ENCODE measurements around the gene ZNF598.
A peak's percentile ranks its signal among the peaks of the same experiment; 100 is the strongest.

The ZNF598 gene

DNA sequence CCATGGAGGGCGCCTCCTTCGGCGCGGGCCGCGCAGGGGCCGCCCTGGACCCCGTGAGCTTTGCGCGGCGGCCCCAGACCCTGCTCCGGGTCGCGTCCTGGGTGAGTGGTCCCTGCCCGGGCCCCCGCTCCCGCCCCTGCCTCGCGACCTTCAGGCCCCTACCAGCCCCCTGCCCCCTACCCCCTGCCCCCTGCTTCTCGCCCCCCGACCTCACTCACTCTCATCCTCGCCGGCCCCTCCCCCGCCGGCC is 19.6 kb downstream of the ZNF598 start:
- no peak for DNase-seq

DNA sequence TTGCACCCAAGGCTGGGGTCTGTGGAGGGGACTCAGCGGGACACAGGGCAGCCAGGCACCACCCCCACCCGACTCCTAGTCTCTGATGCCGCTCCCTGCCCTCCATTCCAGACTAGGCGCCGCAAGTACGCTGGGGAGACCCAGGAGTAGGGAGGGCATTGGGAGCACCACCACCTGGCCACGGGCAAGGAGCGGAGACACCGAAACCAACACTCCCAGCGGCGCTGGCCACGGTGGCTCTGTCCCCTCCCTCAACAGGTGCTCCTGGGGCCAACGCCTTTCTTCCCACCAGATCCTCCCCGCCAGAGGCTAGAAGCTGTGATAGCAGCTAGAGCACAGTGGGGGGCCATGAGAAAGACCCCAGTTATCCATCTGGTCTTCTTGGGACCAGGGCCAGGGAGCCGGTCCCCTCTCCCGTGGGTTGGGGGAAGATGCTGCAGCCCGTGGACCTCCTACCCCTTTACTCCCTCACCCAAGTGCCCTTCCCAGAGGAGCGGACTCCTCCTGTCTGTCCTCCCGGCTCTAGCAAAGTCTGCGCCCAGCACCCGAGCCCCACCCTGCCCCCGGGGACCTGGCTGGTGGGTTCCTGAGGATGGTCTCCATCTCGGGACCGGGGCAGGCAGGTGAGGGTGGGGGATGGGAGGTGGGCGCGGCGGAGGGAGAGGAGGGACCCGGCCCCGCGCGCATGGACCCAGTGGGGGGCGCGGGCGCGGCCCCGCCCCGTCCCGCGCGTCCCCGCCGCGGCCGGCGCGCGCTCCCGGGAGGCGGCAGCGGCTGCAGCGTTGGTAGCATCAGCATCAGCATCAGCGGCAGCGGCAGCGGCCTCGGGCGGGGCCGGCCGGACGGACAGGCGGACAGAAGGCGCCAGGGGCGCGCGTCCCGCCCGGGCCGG is 20.2 kb downstream of the ZNF598 start, which contains the start of gene SYNGR3:
Gene SYNGR3 (plus strand): TSS at position 762 of the 892 bp plus-strand sequence. CDS start 133 bp downstream, outside the sequence.
- DNase-seq: no peak

DNA sequence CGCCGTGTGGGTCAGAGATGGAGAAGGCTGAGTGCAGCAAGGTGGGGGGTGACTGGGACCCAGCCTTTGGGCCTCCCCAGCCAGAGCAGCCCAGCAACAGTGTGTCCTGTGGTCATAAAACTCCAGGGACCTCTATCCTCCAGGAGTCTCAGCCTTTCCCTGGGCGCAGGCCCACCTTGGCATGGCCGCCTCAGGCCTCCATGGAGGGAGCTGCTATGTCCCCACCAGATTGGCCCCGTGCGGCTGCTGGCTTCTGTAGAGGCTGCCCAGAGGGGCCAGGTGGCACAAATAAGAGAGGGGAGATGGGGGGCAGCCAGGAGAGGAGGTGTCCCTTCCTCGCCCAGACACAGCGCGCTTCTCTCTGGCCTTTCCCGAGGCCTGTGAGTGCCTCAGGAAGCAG is 22.4 kb downstream of the ZNF598 start:
- no peak for DNase-seq

DNA sequence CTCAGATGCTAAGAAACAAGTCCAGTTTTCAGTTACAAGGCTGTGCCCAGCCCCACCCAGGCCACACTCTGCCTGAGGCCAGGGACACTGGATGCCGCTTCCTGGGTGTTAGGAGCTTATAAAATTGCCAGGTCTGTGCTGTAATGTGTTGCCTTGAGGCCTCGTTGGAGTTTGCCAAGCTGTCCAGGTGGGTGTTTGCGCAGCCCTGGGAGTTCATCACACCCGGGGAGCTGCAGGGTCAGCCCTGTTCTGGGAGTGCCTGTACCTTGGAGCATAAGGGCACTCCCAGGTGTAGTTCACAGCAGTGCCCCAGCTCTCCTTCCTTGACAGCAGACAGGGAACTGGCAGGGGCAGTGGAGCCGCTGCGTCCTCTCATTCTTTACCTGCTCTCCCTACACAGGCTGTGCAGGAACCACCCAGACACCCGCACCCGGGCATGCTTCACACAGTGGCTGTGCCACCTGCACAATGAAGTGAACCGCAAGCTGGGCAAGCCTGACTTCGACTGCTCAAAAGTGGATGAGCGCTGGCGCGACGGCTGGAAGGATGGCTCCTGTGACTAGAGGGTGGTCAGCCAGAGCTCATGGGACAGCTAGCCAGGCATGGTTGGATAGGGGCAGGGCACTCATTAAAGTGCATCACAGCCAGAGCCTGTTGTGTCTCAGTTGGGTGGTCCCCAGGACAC is 24.0 kb downstream of the ZNF598 start:
- DNase-seq: no peak

DNA sequence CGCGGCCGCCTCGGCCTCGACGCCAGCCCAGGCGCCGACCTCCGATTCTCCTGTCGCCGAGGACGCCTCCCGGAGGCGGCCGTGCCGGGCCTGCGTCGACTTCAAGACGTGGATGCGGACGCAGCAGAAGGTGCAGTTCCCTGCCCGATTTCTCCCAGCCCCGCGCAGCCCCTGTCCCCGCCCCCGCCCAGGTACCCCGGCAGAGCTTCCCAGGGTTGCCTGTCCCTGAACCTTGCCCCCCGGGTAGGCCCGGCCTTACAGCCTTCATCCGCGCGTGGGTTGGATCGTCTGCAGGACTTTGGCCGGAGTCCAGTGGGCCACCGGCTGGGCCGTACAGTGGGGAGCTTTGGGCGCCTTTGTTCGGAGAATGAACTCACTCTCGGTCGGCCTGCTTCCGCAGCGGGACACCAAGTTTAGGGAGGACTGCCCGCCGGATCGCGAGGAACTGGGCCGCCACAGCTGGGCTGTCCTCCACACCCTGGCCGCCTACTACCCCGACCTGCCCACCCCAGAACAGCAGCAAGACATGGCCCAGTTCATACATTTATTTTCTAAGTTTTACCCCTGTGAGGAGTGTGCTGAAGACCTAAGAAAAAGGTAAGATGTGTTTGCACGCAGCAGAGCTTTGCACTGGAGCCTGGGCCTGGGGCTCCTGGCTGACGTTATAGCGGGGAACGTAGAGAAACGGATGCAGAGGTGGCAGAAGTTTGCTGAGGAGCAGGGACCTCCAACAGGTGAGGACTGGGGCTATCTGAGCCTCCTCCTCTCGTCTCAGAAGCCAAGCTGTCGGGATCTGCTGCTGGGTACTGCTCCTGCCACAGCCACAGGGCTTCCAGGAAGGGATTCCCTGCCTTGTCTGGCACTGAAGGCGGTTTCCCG is 25.0 kb downstream of the ZNF598 start:
- DNase-seq: peak; percentile 6

DNA sequence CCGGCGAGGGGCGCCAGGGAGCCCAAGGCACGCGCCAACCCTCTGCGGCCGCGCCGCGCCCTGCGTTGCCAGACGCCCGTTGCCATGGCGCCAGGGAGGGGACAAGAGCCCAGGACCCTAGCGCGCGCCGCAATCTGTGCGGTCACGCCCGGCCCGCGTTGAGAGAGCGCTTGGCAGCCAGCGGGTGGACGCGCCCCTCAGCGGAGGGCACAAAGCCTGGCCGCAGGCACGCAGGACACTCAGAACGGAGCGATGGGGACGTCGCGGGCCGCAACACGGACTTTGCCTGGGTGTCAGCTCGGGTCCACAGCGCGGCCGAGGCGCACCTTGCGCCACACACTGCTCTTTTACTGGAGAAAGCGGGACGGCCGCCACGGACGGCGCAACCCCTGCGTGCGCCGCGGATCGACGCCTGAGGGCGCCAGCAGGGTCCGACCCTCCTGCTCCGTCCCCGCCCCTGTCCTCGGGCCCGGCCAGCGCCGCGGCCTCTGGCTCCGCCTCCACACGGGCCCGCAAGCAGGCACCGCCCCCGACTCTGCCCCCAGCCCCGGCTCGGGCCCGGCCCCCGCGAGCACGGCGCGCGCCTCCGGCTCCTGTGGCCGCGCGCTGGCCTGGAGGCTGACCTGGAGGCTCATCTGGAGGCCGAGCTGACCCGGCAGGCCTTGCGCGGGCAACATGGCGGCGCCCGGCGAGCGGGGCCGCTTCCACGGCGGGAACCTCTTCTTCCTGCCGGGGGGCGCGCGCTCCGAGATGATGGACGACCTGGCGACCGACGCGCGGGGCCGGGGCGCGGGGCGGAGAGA is 25.9 kb downstream of the ZNF598 start, which contains the start of gene GFER:
Gene GFER (plus strand): TSS at position 650 of the 803 bp plus-strand sequence. CDS start 26 bp downstream, at position 676.
- peak; percentile 89 for DNase-seq

DNA sequence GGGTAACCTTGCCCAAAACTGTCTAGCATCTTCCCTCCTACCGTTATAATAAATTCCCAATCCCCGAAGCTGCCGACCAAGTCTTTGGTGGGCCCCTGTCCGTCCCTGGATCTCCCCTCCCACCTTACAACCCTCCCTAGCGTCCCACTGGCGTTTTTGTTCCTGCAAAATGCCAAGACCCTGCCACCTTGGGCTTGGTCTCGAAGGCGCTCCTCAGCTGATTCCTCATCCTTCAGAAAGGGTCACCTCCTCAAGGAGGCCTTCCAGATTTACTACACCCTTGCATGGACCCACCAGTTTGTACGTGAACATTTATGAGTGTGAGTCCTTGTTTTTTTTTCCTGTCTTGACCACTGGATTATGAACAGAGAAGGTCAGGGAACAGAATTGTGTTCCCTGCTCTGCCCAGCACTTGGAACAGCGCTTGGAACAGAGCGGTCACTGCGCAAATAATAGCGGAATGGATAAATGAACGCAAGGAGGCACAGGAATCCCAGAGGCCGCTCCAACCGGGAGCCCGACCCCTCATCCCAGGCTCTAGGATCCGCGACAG is 26.6 kb downstream of the ZNF598 start:
- no peak for DNase-seq

DNA sequence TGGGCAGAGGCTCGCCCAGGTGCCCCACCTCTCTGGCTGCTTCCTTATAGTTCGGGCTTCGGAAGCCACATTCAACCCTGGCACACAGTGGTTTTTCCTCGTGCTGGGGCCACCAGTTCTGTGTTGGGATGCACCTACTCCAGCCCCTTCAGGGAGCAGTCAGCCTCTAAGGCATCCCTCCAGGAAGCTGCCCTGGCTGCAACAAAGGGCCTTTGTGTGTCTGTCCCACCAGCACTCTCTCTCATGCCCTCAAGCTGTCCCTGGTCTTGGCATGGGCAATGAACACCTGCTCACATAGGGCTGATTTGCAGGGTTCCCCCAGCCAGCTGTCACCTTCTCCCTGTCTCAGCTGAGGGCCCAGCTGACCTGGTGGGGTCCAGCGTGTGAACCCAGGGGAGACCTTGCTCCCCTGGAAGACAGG is 27.6 kb downstream of the ZNF598 start:
- no peak for DNase-seq

DNA sequence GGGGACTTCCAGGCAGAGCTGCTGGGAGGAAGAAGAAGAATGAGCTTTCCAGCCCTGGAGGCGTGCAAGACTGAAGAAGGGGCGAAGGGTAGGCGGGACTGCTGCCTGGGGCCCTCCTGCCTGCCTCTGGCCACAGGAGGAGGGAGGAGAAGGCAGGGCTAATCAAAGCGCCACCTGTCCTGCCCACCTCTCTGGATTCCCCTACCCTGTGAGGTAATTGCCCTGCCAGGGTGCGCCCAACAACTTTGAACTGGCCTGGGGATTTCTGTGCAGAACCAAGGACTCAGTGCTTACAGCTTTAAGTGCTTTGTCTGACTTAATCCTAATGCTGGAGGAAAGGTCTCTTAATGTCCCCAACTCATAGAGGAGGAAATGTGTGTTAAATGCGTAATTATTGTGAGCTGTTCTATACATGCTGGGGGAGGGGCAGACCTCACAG is 28.2 kb downstream of the ZNF598 start, which contains the start of gene NOXO1:
Gene NOXO1 (minus strand): TSS at position 72 of the 439 bp plus-strand sequence. CDS start 290 bp downstream, outside the sequence.
- DNase-seq: no peak

DNA sequence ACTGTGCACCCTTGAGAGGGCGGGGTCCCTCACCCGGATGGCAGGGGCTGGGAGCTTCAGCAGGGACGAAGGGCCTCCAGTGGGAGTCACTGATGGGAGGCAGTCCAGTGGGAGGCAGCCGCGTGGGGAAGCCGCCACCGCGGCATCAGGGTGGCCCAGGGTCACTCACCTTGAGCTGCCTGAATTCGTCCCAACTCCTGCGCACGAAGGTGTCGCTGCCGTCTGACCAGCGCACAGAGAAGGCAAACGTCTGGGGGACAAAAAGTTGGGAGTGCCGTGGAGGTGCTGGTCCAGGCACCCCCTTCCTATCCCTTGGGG is 28.9 kb downstream of the ZNF598 start:
- DNase-seq: no peak

DNA sequence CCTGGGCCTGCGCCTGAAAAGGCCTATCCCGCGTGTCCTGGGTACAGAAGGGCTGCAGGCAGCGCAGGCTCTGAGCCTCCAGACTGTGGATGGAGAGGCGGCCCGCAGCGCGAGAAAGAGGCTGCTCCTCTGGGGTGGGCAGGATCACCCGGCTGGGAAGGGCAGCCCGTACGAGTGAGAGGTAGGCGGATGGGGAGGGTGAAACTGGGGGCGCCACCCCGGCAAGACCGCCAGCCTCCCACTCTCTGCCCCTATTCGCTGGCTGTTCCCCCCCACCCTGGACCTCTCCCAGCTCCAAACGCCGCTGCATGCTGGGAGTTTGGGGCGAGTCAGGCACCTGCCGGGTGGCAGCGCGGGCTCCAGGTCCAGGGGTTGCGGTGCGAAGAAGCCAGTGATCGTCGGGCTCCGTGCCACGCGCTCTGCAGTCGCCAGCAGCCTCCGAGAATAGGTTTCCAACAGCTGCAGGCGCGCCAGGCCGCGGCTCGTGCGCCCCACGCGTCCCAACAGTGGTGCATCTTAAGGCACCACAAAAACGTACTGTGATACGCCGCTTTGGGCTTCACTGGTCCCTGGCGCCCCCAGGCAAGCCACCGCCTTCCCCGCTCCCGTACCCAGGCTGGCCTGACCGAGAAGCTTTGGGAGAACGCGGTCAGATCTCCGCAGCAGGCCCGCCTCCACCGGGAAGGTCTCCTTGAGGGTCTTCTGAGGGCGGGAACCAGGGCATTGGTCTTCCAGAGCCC is 29.4 kb downstream of the ZNF598 start:
- DNase-seq: no peak

DNA sequence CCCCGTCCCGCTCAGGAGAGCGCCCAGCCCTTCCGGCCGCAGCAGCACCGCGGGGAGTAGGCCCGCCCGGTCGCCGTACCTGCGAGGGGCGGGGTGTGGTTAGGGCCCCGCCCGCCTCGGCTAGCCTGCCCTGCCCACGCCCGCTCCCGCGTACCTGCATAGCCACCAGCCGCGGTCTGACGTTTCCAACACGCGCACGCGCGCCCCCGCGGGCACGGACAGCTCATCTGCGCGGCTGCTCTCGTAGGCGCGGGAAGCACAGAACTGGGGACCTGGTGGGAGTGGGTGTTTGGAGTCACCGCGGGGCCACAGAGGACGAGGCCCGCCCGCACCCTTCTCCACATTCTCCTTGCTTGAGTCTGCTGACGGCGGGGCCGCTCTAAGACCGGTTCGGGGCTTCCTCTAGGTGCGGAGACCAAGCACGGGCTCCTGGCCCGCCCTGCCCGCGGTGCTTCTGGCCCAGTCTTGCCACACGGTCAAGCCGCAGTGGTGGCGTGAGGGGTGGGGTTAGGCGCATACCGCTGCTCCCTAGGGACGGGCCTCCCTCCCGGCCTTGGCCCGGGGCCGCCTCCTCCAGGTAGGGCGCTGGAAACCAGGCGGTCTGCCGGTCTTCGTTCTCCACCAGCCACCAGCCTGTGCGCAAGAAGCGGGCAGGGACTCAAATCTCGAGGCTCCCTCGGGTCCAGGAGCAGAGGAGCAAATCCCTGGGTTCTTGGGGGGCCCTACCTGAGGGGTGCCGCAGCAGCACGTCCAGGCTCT is 30.2 kb downstream of the ZNF598 start:
- DNase-seq: no peak

DNA sequence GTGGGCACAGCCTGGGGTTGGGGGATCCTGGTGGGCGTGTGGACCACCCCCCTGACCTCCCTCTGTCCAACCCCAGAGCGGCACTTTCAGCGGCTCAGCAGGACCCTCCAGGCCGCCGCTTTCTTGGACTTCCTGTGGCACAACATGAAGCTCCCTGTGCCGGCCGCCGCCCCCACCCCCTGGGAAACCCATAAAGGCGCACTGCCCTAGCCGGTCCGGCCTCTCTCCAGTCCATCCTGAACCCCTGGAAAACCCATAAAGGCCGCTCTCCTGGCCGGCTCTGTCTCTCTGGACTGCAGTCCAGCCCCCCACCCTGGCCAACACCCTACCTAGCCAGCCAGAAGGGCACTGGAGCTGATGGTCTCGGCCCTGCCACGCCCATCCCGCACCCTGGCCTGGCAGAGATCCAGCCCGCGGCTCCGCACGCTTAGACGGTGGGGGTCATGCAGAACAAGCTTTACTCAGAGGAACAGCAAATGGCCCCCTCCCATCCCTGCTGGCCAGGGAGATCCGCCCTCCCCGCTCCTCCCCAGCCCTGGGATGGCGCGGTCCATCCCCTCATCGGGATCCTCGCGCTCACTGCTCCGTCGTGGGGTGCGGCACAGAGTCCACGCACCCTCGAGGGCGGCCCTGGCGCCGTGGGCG is 31.0 kb downstream of the ZNF598 start:
- DNase-seq: no peak

DNA sequence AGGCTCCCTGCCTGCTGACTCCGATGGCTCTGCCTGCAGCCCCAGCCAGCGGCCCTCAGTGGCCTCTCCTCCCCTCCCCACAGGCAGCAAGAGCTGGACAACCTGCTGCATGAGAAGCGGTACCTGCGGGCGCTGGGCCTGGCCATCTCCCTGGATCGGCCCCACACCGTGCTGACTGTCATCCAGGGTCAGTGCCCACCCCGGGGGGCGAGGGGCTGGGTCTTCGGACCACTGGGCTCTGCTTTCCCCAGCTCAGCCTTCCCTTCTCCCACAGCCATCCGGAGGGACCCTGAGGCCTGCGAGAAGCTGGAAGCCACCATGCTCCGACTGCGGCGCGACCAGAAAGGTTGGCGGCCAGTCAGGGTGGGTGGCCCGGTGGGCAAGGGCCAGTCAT is 31.7 kb downstream of the ZNF598 start:
- no peak for DNase-seq

DNA sequence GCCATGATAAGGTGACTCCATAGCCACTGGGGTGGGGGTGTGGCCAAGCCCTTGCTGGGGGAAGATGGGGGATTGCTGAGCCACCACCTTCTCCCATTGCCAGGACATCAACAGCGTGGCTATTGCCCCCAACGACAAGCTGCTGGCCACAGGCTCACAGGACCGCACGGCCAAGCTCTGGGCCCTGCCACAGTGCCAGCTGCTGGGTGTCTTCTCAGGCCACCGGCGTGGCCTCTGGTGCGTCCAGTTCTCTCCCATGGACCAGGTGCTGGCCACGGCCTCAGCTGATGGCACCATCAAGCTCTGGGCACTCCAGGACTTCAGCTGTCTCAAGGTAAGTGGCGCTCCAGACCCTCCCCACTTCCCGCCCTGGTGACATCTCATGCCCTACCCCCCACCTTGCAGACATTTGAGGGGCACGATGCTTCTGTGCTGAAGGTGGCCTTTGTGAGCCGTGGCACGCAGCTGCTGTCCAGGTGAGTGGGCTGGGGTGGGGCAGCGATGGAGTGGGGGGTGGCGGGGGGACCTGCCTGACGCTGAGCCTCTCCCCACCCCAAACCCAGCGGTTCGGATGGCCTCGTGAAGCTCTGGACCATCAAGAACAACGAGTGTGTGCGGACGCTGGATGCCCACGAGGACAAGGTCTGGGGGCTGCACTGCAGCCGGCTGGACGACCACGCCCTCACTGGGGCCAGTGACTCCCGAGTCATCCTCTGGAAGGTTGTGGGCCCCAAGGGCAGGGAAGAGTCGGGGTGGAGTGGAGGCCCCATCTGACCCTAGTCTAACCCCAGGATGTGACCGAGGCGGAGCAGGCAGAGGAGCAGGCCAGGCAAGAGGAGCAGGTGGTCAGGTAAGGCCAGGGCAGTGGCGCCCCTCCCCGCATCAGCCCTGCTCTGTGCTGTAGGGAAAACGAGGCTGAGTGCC is 32.4 kb downstream of the ZNF598 start:
- no peak for DNase-seq

DNA sequence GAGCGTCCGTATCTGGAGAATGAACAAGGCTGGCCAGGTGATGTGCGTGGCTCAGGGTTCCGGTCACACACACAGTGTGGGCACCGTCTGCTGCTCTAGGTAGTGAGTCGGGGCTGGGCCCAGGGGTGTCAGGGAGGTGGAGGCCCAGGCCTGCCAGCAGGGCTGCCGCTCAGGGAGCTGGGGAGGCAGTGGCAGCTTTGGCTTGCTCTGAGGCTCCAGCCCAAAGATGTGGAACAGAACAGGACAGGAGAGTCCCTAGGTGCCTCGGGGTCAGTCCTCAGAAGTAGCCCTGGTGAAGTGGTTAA is 33.5 kb downstream of the ZNF598 start:
- DNase-seq: no peak

DNA sequence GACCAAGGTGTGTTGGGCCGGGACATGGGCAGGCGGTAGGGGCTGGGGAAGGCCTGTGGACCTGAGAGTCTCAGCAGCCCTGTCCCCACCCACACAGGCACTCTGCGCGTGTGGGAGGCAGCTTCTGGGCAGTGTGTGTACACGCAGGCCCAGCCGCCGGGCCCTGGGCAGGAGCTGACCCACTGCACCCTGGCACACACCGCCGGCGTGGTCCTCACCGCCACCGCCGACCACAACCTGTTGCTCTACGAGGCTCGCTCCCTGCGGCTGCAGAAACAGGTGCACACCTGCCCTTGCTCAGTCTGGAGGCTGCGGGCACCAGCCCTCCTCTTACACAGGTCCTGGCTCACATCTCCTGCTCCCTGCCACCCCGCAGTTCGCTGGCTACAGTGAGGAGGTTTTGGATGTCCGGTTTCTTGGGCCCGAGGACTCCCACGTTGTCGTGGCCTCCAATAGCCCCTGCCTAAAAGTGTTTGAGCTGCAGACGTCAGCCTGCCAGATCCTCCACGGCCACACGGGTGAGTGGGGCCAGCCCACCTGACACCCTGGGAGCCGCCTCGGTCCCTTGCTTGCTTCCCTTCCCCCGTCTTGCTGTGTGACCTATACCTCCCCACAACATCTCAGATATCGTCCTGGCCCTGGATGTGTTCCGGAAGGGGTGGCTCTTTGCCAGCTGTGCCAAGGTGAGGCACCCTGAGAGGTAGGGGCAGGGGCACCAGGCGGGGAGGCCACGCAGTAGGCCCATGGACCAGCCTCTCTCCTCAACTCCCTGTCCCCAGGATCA is 34.0 kb downstream of the ZNF598 start:
- DNase-seq: no peak
